Suprapubic skin (tissue), 3 donors: Measurements from ENCODE around the gene RAD54L.

Experiments used
- EP300 ChIP-seq: sonication (generic); formaldehyde crosslinking; IDR thresholded peaks from one replicate; pipeline ENCODE4 v1.6.1; 2017; ENCODE audit warnings: antibody characterized with exemption
- POLR2A ChIP-seq, 2 donors: fragments of 450-650 bp; IDR thresholded peaks; one replicate each; pipeline ENCODE4 v1.6.1; 2017; ENCODE audit warnings: antibody characterized with exemption in 2 of 2, mild to moderate bottlenecking in 2 of 2, moderate library complexity in 2 of 2
- TF ChIP-seq, protein P1 (sequence below), 2 donors: fragments of 200-600 bp in 1 of 2; fragments of 450-650 bp in 1 of 2; sonication (generic) in 1 of 2; IDR thresholded peaks; one replicate each; pipeline ENCODE4 v1.5.1; 2016 to 2019; ENCODE audit warnings: antibody characterized with exemption in 2 of 2, mild to moderate bottlenecking in 1 of 2, moderate library complexity in 1 of 2

DNA sequence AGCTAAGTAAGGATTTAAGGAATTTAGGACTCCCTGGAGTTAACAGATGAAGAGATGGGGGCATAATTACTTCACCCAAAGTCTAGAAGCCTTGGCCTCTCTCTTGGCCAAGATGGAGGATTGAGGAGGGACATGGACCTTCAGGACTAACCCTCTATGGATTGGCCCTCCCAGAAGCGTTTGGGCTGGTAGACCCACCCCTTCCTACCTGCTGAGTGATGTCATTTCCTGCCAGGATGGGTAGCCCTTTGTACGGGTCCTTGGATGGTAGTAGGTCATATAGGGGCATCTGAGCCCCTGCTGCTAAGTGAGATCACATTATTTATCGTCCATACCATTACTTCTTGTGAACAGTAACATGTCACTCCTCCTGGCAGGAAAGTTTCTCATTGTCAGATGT lies 26.8 kb upstream of the RAD54L start:
- TF ChIP-seq, protein P1, sequence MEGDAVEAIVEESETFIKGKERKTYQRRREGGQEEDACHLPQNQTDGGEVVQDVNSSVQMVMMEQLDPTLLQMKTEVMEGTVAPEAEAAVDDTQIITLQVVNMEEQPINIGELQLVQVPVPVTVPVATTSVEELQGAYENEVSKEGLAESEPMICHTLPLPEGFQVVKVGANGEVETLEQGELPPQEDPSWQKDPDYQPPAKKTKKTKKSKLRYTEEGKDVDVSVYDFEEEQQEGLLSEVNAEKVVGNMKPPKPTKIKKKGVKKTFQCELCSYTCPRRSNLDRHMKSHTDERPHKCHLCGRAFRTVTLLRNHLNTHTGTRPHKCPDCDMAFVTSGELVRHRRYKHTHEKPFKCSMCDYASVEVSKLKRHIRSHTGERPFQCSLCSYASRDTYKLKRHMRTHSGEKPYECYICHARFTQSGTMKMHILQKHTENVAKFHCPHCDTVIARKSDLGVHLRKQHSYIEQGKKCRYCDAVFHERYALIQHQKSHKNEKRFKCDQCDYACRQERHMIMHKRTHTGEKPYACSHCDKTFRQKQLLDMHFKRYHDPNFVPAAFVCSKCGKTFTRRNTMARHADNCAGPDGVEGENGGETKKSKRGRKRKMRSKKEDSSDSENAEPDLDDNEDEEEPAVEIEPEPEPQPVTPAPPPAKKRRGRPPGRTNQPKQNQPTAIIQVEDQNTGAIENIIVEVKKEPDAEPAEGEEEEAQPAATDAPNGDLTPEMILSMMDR (IDR thresholded peaks at IDR 0.05) = no peak
- TF ChIP-seq EP300 = no peak
- TF ChIP-seq POLR2A (IDR thresholded peaks at IDR 0.05) = no peak
